LoVo (cell line): ENCODE data around the gene PARP6.
A peak's percentile ranks its signal among the peaks of the same experiment; 100 is the strongest.
"Not testable (repeated sequence)": the region's sequence is repeated elsewhere in the genome, so short reads cannot be mapped to it uniquely, and the experiment has no call there.

Experiments
- DNase-seq: peaks from one replicate; pipeline ENCODE4 v3.0.0-alpha.2; 2016; ENCODE audit warnings: low spot score

The PARP6 gene

DNA sequence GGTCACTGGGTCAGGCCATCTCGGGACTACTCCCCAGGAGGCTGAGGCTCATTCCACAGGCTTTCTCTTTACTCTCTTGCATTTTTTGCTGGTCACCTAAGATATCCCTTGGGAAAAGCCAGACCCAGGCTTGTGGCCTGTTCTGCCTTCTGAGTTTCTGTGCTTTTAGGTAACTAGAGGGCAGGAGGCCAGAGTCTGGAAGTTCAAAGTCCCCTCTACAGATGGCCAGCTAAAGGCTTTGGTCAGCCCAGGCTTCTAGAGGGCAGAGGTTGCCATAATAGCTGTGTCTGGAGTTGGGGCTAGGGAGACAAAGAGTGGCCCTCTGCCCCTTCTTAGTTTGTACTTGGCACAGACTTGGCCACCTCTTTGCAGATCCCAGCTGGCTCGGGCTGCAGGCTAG is 8.4 kb upstream of the PARP6 start:
- no peak for DNase-seq

DNA sequence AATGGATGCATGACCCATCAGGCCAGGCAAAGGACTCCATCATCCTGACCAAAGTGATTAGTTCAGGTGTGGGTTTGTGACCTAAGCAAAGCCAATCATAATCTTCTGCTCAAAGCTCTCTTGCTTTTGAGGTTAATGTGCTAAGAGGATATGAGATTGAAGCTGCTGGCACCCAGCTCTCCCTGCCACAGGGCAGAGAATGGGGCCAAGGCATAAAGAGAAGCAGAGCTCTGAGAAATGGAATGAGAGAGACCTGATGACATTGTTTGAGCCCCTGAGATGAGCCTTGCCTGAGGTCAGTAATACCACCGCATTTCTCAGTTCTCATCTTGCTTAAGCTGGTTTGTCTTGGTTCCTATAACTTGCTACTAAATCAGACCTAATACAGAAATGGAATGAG is 6.4 kb upstream of the PARP6 start:
- DNase-seq: no peak

DNA sequence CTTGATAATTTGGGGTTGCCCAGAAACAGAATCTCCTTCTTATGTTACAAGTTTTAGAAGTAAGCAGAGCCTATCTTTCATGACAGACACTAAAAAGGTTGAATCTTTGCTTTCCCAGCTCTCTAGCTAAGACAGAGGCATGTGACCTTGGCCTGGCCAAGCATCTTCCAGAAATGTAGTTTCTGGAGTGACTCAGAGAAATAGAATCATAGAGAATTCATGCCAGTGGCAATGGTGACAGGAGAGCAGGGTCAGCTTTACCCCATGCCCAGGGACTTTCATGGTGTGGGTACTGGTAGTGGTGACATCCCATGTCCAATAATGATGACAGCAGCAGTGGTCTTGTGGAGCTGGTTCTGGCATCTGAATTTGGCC is 4.0 kb upstream of the PARP6 start:
- DNase-seq: no peak

DNA sequence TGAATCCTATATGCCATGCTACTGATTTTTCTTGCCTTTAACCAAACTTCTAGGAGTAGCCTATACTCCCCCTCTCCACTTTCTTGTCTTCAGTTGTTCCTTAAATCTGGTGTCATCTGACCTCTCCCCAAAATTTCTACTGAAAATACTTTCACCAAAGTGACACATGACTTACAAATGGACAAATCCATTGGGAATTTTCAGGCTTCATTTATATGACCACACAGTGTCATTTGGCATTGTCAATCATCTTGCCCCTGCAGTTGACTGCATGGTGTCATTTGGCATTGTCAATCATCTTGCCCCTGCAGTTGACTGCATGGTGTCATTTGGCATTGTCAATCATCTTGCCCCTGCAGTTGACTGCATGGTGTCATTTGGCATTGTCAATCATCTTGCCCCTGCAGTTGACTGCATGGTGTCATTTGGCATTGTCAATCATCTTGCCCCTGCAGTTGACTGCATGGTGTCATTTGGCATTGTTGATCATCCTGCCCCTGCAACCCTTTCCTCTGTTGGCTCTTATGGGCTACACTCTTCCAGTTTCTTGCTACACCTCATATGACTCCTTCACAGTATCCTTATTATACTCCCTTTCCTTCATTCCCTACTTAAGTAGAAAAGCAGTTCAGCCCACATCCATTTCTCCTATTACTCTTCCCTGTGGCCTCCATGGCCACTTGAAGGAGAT is 3.4 kb upstream of the PARP6 start:
- not testable (repeated sequence) for DNase-seq

DNA sequence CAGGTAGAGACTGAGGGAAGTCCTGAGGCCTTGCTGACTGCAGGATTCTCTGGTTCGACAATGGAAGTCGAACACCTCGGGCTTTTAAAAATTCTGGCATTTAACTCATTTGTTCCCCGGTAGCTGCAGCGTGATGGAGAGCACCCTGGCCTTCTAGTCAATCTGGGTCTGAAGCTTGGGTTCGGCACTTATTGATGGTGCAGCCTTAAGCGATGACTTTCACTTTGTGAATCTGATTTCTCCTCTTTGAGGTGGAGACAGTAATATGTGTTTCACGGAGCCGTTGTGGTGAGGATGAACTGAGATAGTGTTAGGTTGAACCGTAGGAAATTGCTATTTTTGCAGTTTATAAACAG is 621 bp upstream of the PARP6 start:
- DNase-seq: no peak

DNA sequence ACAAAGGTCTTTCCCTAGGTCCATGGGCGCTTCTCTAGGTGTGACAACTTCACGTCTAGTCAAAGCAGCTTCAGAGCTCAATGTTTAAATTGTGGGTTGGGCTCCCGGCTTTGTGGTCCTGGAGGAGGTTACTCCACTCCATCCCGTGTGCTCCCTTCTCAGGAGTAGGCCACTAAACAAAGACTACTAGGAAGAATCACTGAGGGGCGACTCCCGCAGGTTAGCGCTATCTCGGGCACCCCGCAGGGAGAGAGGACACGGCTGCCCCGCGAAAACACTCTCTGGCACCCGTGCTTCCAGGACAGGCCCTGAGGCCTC is 500 bp downstream of the PARP6 start:
- peak; percentile 29 for DNase-seq

DNA sequence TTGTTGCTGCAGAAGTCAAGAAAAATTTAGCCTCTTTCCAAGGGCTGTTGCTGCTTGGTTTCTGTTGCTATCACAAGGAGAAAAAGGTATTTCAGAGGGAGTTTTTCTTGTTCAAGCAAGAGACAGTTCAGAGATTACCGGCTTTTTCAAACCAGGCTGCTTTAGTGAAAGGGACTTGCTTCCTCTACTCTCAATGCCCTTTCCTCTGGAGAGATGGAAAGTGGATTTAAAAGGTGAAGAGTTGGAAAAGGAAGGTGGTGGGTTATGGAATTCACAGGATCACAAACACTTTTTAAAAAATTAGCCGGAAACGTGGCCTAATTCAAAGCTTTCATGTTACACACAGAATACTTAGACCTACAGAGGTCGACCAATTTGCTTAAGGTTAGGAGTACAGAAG is 1.1 kb downstream of the PARP6 start:
- DNase-seq: no peak

DNA sequence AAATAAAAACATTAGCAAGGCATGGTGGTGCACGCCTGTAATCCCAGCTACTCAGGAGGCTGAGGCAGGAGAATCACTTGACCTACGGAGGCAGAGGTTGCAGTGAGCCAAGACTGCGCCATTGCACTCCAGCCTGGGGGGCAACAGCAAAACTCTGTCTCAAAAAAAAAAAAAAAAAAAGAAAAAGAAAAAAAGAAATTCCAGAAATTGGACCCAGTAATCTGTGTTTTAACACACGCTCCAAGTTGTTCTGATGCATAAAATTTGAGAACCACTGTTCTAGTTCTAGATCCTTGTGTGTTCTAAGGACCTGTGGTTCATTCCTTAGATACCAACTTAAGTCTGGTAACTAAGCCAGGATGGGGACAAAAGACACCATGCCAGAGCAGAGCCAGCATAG is 2.6 kb downstream of the PARP6 start:
- no peak for DNase-seq

DNA sequence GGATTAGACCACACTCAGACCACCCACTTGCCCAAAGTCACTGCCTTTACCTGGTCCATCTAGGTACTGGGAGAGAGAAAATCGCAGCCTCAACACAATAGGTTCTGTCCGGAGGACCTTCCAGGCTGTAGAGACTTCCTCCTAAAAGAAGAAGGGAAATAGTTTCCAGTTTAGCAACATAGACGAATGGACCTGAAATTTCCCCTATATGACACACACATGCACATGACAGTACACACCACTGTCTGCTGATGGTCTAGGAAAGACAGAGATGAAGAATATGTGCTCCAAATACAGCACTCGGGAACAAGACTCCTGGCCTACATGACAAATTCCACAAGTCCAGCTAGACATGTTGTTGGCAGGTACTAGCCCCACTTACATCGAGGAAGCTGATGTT is 7.3 kb downstream of the PARP6 start:
- no peak for DNase-seq

DNA sequence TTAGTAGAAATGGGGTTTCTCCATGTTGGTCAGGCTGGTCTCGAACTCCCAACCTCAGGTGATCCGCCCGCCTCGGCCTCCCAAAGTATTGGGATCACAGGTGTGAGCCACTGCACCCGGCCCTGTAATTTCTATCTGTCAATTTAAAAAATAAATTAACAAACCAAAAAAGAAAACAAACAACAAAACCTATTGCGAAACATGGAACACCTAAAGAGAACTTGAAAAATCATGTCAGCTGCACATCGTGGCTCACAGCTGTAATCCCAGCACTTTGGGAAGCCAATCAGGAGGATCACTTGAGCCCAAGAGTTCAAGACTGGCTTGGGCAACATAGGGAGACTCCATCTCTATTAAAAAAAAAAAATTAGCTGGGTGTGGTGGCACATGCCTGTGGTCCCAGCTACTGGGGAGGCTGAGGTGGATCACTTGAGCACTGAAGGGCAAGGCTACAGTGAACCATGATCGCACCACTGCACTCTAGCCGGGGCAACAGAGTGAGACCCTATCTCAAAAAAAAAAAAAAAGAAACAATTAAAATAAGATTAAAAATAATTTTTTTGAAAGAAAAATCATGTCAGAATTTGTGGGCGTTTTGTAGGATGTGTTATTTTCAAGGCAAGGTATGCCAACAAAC is 19.6 kb downstream of the PARP6 start:
- no peak for DNase-seq

DNA sequence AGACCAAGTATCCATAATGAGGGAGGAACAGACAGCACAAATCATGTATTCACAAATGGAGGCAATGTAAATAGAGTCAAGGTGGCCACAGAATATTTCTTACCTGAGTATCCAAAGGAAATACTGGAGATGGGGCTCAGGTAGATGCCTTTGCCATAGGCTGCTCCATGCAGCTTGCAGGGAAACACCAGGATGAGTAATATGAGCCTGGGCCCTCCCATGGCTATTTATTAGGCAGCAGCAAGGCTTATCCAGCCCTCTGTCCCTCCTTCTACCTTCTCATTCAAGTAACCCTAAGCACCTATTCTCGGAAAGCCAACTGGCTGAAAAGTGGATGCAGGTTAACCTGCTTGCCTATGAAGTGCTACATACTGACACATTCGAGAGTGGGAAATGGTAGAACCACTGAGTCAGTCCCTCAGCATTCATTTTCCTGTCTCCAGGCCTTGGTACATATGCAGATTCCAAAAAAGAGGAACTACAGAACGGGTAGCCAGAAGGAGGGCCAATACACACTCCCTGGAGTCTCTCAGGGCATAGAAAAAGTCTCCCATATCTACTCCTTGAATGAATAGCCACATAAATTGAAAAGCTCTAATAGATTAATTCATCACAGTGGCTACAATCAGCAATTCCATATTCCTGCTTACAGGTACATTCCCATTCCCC is 23.1 kb downstream of the PARP6 start:
- DNase-seq: no peak

DNA sequence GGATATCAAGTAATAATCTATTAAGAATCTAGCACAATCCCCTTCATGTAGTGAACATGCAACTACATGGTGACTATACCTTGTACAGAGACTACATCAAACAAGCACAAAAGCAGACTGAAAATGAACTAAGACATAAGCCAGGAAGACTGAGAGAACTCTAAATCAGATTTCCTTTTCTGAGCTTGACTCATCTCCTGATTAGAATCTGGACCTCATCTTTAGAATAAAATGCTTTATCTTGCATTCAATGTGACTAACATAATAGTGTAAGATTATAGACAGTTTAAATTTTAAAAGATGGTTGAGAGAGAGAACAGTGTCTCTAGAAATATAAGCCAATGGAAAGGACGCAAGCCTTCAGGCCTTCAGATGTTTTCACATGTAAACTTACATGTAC is 23.8 kb downstream of the PARP6 start:
- DNase-seq: no peak

DNA sequence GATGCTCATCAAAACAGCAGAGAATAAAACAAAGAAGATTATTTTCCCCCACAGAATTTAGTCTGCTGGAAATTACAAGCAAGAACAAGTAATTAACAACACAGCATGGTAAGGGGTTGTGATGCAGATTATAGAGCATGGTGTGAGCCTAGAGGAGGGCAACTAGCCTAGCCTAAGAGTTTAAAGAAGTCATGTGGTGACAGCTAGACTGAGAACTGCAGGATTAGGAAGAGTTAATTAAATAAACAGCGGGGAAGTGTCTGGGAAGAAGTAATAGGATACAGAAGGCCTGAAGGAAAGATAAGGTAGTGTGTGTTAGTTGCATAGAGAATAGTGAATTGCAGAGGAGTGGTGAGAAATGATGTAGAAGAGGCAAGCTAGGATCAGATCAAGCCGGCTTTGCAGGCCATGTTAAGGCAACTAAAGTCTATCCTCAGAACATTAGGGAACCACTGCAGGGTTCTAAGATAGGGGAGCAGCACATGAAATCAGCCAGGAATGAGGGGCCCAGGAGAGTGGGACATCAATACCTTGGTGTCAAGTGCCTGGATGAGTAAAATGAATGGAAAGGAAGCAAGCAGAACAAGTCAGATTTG is 29.5 kb downstream of the PARP6 start:
- no peak for DNase-seq

DNA sequence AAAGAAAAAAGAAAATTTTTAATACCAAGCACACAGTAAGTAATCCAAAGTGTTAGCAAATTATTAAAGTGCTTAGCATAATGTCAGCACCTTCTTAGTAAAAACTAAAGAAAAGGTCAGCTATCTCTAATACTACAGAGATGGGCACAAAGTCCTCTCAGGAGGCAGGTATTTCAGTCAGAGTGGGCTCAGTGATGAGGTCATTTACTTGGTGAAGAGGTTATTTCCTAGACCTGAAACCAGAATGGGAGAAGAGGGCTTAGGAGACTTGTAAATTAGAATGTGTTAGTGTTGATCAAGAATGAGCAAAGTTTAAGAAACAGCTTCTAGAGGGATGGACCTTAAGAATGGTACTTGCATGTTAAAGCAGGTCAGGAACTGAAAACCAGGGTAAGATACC is 32.7 kb downstream of the PARP6 start:
- no peak for DNase-seq

DNA sequence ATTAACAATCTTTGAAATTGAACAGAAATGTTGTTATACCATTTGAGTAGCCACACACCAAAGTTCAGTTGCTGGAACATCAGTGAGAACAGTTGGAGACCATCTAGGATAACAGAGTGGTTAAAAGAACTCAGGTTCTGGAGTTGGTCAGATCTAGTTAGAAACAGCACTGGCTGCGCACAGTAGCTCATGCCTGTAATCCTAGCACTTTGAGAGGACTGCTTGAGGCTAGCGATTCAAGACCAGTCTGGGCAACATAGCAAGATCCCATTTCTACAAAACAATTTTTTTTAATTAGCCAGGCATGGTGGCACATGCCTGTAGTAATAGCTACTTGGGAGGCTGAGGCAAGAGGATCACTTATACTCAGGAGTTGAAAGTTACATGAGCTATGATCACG is 33.8 kb downstream of the PARP6 start:
- no peak for DNase-seq

DNA sequence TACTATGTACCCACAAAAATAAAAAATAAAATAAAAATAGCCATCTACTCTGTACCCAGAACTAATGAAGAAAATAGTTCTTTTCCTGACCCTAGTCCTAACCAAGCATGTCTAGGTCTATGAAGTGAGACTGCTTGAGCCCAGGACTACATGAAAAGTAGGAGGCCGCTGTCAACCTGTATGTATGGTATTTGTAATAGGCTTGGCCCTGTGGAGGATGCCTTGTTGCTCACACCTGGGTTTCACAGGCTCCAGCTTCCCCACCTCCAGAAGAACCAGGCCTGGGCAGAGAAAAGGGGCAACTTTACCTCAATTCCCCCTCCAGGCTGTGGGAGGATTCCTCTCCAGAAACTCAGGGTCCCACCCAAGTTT is 34.5 kb downstream of the PARP6 start:
- peak; percentile 63 for DNase-seq

DNA sequence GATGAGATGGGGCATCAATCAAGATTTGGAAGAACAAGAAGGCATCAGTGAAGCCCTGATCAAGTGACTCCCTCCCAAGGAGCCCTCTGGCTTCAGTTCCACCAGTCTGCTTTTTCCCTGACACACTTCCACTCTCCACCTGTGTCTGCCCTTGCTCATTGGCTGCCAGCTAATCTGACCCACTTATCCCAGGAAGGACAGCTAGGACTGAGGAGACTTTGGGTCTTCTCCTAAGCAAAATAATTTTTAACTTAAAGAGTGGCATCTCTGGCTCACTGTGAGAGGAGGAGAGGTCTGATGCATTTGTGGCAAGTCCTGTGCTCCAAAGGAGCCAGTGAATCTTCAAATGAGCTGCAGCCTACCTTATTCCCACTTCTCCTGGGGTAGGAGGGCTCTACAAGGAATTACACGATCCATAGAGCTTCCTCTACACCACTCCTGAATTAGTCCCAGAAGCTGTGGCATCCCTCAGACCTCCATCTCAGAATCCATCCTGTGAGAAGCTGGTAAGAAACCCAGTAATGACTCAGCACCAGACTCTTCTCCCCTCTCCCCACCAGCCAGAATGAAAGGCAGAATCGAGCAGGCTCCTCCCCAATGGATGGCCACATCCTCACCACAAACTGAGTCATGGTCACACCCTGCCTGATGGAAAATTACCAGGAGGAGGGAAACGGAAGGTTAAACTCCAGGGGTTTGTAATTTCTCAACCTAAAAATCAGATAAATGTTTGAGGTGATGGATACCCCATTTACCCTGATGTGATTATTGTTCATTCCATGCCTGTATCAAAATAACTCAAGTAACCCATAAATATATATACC is 35.1 kb downstream of the PARP6 start:
- peak; percentile 97 for DNase-seq

DNA sequence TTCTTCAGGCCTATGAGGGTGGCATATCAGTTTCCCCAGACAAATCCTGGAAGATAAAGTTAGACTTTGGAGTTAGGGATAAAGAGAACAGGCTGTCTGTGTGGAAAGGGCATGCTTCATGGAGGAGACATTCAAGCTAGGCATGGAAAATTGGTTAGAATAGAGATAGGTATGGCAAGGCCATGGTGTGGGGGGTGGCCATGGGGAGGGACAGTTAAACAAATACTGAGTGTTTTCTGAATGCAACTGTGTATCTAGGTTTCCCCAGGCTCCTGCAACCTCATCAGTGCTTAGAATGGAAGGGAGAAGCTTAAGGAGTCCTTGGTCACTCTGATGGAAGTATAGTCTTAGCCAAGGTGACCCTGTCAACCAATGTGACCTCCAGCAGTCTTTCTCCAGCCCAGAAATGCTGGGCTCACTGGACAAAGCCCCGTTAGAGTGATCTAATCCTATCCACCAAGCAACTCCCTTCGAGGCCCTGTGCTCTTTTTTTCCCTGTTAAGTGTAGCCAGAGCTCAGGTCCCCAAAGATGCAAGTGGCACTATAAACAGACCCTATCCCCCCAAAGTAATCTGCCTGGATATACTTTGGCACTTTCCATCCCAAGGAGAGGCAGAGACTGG is 35.9 kb downstream of the PARP6 start:
- DNase-seq: no peak

DNA sequence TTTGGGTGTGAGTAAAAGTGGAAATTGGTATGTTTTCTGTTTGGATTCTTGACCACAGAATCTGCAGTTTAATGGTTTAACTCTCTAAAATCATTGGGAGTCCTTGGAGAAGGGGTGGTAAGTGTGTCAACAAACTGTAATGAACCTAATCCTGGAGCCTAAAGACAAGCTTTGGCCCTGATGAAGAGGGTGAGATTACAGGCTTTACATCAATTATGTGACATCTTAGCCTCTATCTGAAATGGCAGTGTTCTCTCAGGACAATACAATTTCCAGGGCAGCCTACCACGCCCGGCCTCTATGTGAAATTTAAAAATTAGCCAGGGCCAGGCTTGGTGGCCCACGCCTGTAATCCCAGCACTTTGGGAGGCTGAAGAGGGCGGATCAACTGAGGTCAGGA is 37.1 kb downstream of the PARP6 start:
- no peak for DNase-seq

DNA sequence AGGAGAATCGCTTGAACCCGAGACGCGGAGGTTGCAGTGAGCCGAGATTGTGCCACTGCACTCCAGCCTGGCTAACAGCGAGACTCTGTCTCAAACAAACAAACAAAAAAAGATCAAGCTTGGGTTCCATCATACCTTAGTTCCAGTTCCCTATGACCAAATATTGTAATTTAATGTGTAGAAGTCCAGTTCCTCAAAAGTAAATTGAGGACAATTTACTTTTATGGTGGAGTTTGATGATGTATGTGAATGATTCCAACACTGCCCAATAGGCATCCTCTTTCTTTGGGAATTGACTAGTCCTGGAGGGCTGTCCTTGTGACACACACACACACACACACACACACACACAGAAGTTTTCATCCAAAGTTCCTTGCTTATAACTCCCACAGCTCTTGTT is 38.6 kb downstream of the PARP6 start:
- DNase-seq: no peak

DNA sequence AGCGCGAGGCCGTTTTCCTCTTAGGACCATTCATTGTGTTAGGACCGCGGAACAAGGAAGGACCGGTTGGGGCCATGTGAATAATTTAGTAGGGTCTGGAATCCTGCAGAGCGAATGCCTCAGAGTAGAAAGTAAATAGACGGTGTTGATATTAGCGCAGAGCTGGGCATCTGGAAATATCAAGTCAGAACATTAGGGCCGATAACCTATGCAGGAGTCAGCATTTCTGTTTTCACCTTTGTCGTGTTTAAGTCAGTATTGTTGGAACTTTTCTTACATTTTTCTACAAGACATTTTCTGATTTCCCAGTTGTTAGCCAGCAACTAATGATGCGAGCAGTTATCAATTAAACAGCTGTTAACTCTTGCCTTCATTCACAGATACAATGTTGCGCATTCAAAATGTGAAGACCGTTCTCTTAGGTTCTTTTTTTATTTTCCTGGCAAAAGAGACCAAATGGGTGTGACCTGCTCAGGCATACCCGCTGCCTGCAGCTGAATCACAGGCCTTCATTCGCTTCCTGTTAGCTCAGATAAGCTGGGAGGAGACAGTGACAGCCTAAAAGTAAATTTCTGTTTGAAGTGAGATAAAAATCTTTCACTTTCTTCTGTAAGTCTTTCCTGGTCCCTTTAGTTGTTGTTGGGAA is 40.4 kb downstream of the PARP6 start:
- DNase-seq: peak; percentile 89
